ENCODE data around the gene OLIG2. TPM values are rescaled to one million over a fixed set of nuclear protein-coding genes. Genes with fewer than 3 reads are reported as not detected.
A peak's percentile ranks its signal among the peaks of the same experiment; 100 is the strongest.

Gene OLIG2
- total RNA-seq (2014; rRNA removed; shearing (Covaris generic); ENCODE audit: low replicate concordance): not detected in 2 replicates

DNA sequence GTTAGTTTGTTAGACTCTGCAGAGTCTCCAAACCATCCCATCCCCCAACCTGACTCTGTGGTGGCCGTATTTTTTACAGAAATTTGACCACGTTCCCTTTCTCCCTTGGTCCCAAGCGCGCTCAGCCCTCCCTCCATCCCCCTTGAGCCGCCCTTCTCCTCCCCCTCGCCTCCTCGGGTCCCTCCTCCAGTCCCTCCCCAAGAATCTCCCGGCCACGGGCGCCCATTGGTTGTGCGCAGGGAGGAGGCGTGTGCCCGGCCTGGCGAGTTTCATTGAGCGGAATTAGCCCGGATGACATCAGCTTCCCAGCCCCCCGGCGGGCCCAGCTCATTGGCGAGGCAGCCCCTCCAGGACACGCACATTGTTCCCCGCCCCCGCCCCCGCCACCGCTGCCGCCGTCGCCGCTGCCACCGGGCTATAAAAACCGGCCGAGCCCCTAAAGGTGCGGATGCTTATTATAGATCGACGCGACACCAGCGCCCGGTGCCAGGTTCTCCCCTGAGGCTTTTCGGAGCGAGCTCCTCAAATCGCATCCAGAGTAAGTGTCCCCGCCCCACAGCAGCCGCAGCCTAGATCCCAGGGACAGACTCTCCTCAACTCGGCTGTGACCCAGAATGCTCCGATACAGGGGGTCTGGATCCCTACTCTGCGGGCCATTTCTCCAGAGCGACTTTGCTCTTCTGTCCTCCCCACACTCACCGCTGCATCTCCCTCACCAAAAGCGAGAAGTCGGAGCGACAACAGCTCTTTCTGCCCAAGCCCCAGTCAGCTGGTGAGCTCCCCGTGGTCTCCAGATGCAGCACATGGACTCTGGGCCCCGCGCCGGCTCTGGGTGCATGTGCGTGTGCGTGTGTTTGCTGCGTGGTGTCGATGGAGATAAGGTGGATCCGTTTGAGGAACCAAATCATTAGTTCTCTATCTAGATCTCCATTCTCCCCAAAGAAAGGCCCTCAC is at the start of gene OLIG2:
Gene OLIG2 (plus strand): TSS at position 447 of the 954 bp plus-strand sequence. CDS start 928 bp downstream, outside the sequence.
- no peak for DNase-seq (ENCODE audit: low read depth)
- in situ Hi-C loops (cut with HindIII; ENCODE audit: low pct_unique_long_range_greater_than_20kb, low sequenced_read_pairs): no loop called here

DNA sequence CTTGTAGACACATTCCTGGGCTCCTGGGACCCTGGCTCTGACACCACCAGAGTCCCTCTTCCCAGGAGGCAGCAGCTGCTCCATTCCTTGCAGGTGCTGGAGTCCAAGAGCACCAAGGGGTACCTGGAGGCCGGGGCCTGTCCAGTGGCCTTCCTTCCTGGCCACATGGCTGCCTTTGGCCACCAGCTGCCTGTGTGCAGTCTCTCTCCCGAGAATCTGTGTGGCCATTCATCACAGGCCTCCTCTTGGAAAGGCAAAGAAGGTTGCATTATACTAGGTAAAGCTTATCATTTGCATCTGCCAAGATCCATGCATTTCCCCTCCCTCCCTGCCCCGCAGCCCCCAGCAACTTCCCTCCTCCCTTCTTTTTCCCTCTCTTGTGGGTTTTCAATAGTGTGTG is 48.9 kb upstream of the OLIG2 start:
- in situ Hi-C loops (cut with HindIII; ENCODE audit: low pct_unique_long_range_greater_than_20kb, low sequenced_read_pairs): no loop called here
- DNase-seq (ENCODE audit: low read depth): no peak

DNA sequence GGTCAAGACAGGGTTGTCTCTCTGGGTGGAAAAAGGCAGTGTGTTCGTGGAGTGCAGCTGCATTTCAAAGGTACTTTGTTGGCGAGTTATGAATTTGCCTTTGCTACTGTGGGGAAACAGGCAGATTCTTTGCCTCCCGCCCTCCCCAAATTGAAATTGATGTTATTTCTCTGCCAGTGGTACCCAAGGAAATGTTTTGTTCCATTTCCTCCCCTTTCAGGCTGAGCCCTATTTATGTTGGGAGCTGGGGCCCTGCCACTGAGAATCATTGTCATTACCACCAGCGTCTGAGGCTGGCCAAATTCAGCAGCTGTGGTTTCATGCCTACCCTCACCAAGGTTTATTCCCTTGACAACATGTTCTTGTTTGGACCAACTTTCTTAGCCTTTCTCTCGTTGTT is 48.5 kb upstream of the OLIG2 start:
- in situ Hi-C loops (cut with HindIII; ENCODE audit: low pct_unique_long_range_greater_than_20kb, low sequenced_read_pairs): no loop called here
- no peak for DNase-seq (ENCODE audit: low read depth)

DNA sequence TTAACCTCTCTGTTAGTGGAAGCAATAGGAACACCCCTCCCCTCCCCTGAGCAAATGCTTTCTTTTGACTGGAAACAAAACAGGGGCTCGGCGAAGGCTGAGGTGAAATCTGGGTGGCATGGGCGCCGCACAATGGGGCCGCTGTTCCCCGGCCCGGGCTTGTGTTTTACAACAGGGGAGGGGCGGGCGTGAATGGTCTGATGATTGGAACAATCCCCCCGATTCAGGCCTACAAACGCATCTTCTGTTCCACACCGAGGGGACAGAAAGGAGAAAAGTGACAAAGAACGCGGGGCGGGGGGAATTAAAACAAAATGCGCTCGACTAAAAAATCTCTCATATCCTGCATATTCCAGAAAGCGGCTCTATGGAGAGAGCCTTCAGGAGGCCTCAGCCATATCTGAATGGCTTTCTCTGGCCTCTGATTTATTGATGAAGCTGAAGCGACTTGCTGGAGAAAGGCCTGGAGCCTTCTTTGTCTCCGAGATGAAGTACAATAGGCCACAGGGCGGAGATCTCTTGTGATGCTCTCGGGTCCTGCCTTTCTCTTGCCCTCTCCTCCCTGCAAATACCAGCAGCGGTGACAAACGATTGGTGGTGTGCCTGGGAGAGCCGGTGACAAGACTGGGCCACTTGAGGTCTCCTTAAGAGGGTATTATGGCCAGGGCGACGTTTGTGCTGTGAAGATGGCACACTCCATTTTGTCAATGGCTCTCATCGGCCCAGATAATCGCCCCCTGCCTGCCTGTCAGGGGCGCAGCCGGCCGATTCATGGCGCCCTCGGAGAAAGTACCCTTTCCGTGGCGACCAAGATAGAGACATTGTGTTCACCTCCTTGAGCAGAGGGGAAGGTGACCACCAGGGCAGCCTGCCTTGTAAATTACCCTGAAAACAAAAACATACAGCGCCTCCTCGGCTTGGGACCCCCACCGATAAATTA is 47.1 kb upstream of the OLIG2 start:
- no peak for DNase-seq (ENCODE audit: low read depth)
- in situ Hi-C loops (cut with HindIII; ENCODE audit: low pct_unique_long_range_greater_than_20kb, low sequenced_read_pairs): no loop called here

DNA sequence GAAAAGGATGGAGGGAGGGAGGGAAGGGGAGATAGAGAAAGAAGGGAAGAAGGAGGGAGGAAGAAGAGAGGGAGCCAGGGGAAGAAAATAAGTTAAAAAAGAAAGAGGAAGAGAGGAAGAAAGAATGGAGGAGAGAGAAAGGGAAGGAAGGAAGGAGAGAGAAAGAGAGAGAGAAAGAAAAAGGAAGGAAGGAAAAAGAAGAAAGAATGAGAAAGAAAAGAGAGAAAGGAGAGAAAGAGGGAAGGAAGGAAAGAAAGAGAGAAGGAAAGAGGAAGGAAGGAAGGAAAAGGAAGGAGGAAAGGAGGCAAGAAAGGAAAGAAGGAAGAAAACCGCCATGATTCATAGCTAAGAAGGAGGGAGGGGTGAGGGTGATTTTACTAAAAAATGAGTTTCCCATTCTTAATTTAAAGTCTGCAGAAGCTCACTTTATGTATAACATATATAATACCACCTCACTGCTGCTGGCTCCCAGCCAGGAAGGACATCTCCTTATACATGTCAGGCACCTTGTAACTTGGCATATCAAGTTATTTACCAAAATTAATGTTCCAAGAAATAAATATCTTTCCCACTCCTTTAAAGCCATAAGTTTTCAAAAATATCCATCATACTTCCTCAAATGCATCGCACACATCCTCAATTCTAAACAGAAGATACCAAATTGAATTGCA is 46.0 kb upstream of the OLIG2 start:
- in situ Hi-C loops (cut with HindIII; ENCODE audit: low pct_unique_long_range_greater_than_20kb, low sequenced_read_pairs): no loop called here
- no peak for DNase-seq (ENCODE audit: low read depth)

DNA sequence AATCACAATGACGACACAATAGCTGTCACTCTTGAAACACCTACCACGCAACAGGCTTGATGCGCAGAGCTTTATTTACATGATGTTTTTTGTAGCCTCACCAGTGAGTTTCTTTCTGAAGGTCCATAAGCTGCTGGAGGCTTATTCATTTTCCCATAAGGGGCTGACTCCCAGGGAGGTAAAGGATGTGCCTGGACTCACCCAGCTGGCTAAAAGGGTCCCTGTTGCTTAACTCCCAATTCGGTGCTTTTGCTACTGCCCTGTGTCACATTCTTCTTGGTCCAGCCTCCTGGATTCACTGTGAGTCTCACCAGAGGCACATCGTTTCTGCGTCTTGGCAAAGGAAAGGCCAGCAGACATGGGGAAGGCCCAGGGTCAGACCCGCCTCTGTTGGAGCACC is 44.6 kb upstream of the OLIG2 start:
- in situ Hi-C loops (cut with HindIII; ENCODE audit: low pct_unique_long_range_greater_than_20kb, low sequenced_read_pairs): no loop called here

DNA sequence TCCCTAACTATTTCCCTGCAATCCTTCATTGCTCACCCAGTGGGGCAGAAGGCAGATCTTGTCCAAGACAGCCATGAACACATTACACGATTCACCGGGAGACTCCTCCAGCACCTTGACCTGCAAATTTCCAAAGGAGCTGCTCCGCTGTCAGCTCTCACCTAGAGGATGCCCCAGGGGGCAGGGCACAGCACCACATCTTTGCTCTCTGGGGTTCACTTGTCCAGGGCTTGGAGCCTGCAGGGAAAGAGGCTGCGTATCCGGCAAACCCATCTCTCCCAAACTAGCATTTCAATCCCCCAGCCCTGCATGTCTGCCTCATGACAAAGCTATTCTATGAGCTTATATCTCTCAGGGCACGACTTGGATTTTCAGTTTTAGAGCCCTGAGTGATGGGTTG is 35.1 kb upstream of the OLIG2 start:
- in situ Hi-C loops (cut with HindIII; ENCODE audit: low pct_unique_long_range_greater_than_20kb, low sequenced_read_pairs): no loop called here
- DNase-seq (ENCODE audit: low read depth): no peak

More for the DNA sequence above, 44.6 kb upstream of the OLIG2 start:
- no peak for DNase-seq (ENCODE audit: low read depth)

DNA sequence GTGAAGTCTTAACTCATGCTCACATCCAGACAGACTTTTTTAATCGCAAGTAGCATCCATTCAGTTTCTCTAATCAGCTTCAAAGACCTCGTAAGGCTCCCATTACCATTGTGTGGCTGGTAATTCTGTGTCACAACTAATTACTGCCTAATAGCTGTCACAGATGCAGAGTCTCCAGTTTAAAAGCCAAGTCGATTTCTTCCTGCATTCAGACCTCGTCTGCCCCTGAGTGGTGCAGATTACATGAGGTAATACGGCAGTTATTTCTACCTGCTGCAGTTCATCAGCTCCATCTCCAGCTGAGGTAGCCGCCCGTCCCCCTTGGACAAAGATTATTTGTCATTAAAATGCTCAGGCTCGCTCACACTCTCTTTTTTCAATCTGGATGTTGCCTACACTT is 34.4 kb upstream of the OLIG2 start:
- in situ Hi-C loops (cut with HindIII; ENCODE audit: low pct_unique_long_range_greater_than_20kb, low sequenced_read_pairs): no loop called here
- DNase-seq (ENCODE audit: low read depth): no peak

DNA sequence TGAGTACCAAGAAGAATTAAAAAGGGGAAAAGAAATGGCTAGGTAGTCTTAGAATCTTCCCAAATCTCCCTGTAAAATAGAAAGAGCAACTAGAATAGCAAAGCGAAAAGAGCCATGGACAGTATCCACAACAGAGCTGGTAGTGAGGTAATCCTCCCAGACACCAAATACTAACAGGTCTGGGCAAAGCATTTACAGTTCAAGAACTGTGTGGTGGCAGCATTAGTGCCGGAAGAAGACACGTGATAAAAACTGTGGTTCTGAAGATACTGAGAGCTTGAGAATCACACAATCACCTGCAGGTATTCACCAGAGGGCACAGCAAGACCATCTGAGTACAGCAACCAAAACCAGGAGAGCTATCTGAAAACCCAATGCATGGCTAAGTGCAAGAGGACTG is 31.8 kb upstream of the OLIG2 start:
- in situ Hi-C loops (cut with HindIII; ENCODE audit: low pct_unique_long_range_greater_than_20kb, low sequenced_read_pairs): no loop called here
- DNase-seq (ENCODE audit: low read depth): no peak

DNA sequence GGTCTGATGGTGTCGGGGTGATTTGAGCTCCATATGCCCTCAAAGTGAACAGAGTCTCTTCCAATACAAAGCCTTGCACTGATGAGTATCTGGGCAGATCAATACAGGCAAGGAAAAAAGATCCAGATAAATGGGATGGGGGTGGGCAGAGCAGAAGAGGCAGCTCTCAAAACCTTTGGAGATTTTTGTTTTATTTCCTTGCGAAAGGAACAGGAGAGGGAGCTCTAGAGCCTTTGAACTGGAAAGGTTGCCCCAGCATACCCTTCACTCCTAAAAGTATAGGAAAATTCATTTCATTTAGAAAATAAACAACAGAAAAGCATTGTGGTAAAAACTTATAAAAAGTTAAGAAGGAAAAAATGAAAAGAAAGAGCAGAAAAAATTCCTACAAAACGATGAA is 31.4 kb upstream of the OLIG2 start:
- DNase-seq (ENCODE audit: low read depth): peak; percentile 12
- in situ Hi-C loops (cut with HindIII; ENCODE audit: low pct_unique_long_range_greater_than_20kb, low sequenced_read_pairs): no loop called here

DNA sequence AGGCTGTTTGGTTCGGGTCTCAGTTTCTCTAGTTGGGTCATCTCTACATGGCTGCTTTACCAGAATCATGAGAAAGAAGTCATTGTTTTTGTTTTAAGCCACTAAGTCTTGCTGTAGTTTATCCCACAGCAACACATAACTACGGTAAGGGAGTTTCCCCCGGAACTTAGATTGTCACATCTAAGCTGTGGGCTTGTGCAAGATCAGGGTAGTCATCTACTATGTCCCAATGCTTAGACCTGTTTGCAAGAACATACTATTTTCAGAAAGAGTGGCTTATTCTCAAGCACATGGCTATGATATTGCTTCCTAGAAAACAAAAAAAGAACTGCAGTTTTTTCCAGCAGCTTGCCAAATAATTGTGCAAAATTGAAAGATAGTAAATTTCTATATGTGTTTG is 18.0 kb upstream of the OLIG2 start:
- no peak for DNase-seq (ENCODE audit: low read depth)
- in situ Hi-C loops (cut with HindIII; ENCODE audit: low pct_unique_long_range_greater_than_20kb, low sequenced_read_pairs): no loop called here

DNA sequence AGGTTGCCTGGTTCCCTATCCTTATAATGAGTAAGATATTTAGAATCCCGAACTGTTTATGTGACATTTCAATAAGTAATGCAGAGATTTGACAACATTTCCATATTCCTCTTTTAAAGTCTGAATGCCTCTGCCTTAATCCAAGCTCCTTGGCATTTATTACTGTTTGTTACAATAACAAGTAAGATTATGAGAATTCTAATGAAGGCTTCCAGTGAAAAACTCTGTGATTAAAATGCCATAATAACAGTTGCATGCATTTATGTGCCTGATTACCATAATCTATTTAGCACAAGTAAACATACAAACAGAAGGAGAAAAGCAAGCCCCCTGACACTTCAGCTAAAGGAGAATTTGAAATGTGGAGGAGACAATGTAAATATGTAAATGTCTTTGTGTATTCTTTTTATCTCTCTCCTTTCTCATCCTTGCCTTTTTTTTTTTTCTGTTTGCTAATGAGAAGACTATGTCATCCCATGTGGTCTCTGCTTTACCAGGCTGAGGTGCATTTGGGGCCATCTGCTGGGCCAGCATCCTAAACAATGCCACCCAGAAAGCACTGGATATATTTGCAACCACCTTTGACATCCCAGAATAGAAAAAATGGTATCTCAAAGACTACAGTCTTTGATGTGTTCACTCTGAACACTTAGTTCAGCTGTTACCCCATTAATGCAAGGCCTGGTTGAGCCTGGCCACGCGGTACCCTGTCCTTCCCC is 17.2 kb upstream of the OLIG2 start:
- in situ Hi-C loops (cut with HindIII; ENCODE audit: low pct_unique_long_range_greater_than_20kb, low sequenced_read_pairs): no loop called here
- DNase-seq (ENCODE audit: low read depth): no peak

DNA sequence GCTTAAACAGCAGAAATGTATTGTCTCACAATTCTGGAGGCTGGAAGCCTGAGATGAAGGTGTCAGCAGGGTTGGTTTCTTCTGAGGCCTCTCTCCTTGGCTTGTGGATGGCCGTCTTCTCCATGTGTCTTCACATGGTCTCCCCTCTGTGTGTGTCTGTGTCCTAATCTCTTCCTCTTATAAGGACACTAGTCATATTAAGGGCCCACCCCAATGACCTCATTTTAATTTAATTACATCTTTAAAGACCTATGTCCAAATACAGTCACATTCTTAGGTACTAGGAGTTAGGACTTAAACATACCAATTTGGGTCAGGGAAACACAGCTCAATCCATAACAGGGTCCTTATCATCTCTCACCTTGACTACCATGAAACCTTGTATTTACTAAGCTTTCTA is 14.8 kb upstream of the OLIG2 start:
- in situ Hi-C loops (cut with HindIII; ENCODE audit: low pct_unique_long_range_greater_than_20kb, low sequenced_read_pairs): no loop called here
- no peak for DNase-seq (ENCODE audit: low read depth)

DNA sequence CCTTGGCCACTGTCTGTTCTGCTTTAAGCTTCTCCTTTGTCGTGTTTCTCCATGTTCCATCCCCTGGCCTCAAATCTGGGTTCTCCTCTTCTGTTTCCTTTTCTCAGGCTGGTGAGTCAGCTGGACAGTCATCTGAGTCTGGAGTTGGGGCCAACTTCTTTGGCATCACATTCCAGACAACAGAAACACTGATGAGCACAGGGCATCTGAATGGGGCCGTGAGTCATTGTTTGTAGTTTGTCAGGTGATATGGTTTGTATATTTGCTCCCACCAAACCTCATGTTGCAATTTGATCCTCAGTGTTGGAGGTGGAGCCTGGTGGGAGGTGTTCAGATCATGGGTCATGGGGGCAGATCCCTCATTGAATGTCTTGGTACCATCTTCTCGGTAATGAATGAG is 14.3 kb upstream of the OLIG2 start:
- DNase-seq (ENCODE audit: low read depth): peak; percentile 91
- in situ Hi-C loops (cut with HindIII; ENCODE audit: low pct_unique_long_range_greater_than_20kb, low sequenced_read_pairs): no loop called here

DNA sequence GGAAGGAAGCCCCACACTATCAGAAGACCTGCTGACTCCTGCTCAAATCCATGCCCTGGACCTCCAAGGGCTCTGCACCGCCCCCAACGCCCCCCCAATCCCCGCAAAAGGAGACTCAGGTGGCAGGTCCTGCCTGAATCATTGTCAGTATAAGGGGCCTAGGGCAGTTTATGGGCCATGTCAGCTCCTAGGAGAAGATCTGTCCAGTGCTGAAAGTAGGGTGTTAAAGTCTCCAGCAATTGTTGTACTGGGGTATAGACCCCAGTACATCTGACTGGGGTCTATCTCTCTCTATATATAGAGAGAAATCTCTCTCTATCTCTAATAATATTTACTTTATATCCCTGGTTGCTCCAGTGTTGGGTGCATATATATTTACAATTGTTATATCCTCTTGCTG is 12.1 kb upstream of the OLIG2 start:
- DNase-seq (ENCODE audit: low read depth): no peak
- in situ Hi-C loops (cut with HindIII; ENCODE audit: low pct_unique_long_range_greater_than_20kb, low sequenced_read_pairs): no loop called here

DNA sequence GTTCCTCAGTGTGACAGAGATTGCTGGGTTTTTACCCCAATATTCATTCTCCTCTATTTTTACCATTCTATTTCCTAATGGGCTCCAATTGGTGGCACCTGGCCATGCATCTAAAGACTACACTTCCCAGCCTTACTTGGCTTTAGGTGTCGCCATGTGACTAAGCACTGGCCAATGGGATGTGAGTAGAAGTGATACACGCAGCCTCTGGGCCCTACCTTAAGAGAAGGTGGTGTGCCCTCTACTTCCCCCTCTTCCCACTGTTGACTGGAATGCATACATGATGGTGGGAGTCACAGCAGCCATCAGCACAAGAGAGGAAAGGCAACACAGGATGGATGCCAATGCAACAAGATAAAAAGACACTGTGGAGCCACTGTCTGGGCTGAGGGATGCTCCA is 11.4 kb upstream of the OLIG2 start:
- in situ Hi-C loops (cut with HindIII; ENCODE audit: low pct_unique_long_range_greater_than_20kb, low sequenced_read_pairs): no loop called here
- DNase-seq (ENCODE audit: low read depth): no peak

DNA sequence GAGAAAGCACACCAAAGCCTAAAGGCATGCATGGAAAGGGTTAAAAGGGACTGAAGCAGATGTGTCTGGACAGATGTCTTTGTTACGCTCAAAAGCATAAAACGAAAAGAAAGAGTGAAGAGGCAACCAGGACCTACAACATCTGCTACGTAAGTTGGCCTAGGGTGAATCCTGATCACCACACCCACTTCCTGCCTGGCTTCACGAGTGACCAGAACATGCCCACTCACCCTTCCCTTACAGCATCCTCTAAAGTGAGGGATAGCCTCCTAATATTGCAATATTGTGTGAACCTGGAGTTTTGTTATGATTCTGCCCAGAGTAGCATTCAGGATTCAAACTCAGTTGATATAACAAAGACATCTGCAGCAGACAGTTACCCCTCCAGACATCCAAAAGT is 10.6 kb upstream of the OLIG2 start:
- no peak for DNase-seq (ENCODE audit: low read depth)
- in situ Hi-C loops (cut with HindIII; ENCODE audit: low pct_unique_long_range_greater_than_20kb, low sequenced_read_pairs): no loop called here

DNA sequence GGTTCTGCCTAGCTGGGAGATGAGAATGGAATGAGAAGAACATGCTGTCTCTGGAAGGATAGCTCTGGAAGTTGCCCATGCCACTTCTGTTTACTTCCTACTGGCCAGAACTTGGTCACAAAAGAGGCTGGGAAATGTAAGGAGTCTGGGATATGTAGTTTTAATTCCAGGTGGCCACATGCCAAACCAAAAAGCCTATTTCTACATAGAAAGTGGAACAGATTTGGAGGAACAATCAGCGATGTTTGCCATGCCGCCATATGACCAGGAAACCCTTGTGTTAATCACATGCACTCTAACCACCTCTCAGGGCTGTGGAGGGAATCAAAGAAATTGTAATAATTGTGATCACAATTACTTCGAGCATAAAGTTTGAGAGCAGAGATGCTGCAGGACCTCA is 10.0 kb upstream of the OLIG2 start:
- no peak for DNase-seq (ENCODE audit: low read depth)
- in situ Hi-C loops (cut with HindIII; ENCODE audit: low pct_unique_long_range_greater_than_20kb, low sequenced_read_pairs): no loop called here

Data from Caki2 (cell line).